Central memory CD8-positive, alpha-beta T cell (primary cell): Measurements from ENCODE around the gene PRCD.

Experiments used
- ATAC-seq: fragments of 150-1000 bp; cut with Tn5 transposase; replicated peaks from 2 replicates; pipeline ENCODE4 v1.10.0; 2022; ENCODE audit warnings: mild to moderate bottlenecking, moderate FRiP score, moderate number of reproducible peaks; ENCODE audit not compliant: poor library complexity, severe bottlenecking; ENCODE audit errors: extremely low read depth
- DNase-seq, 2 donors: peaks; one replicate each; pipeline ENCODE4 v3.0.0; 2021; ENCODE audit warnings: low spot score in 2 of 2
- H3K27ac Mint-ChIP-seq: one replicate; pipeline ENCODE4 v1.8.0; 2022; ENCODE audit warnings: low read depth, mild to moderate bottlenecking, moderate library complexity, mixed read lengths
- H3K27me3 Mint-ChIP-seq: one replicate; pipeline ENCODE4 v1.8.0; 2022; ENCODE audit warnings: mixed read lengths
- H3K36me3 Mint-ChIP-seq: one replicate; pipeline ENCODE4 v1.8.0; 2022; ENCODE audit warnings: mild to moderate bottlenecking, moderate library complexity, mixed read lengths; ENCODE audit not compliant: insufficient read depth
- H3K4me1 Mint-ChIP-seq: one replicate; pipeline ENCODE4 v1.8.0; 2022; ENCODE audit warnings: mixed read lengths
- H3K4me3 Mint-ChIP-seq: one replicate; pipeline ENCODE4 v1.8.0; 2022; ENCODE audit warnings: mild to moderate bottlenecking, moderate library complexity, mixed read lengths
- H3K9me3 Mint-ChIP-seq: one replicate; pipeline ENCODE4 v1.8.0; 2022; ENCODE audit warnings: mixed read lengths

Gene PRCD

GRCh38 chr17:76570877-76571471 is 31.1 kb downstream of the PRCD start:
- Mint-ChIP-seq H3K4me1 (peaks cover 28% of the 10 kb centered on the region), H3K36me3 (peaks cover 9% of the 10 kb centered on the region), H3K9me3 (no peaks in the 10 kb centered on the region), H3K27ac (no peak overlapping the region), H3K27me3 (no peaks in the 10 kb centered on the region), H3K4me3 (no peak overlapping the region)
- DNase-seq: no peak
- no peak for ATAC-seq

- H3K4me3 Mint-ChIP-seq: no peak overlapping the region
- H3K27me3 Mint-ChIP-seq: no peaks in the 10 kb centered on the region
- ATAC-seq (no peak), DNase-seq (no peak)
- peaks cover 15% of the 10 kb centered on the region for H3K4me1 Mint-ChIP-seq
- no peaks in the 10 kb centered on the region for H3K9me3 Mint-ChIP-seq
- H3K27ac Mint-ChIP-seq: no peak overlapping the region
- peaks cover 2% of the 10 kb centered on the region for H3K36me3 Mint-ChIP-seq
These were observed 32.5 kb downstream of the PRCD start for GRCh38 chr17:76572201-76572910.

GRCh38 chr17:76573096-76573495 is 33.3 kb downstream of the PRCD start:
- Mint-ChIP-seq H3K36me3 (peaks cover 2% of the 10 kb centered on the region), H3K27me3 (no peaks in the 10 kb centered on the region), H3K4me3 (no peak overlapping the region), H3K27ac (peak overlapping the region; percentile 75), H3K9me3 (no peaks in the 10 kb centered on the region), H3K4me1 (peaks cover 8% of the 10 kb centered on the region)
- DNase-seq (no peak), ATAC-seq (no peak)

GRCh38 chr17:76574166-76574565 is 34.3 kb downstream of the PRCD start:
- Mint-ChIP-seq H3K4me3 (no peak overlapping the region), H3K4me1 (no peaks in the 10 kb centered on the region), H3K36me3 (peaks cover 2% of the 10 kb centered on the region), H3K27ac (peak overlapping the region; percentile 75), H3K9me3 (no peaks in the 10 kb centered on the region), H3K27me3 (no peaks in the 10 kb centered on the region)
- DNase-seq (no peak), ATAC-seq (no peak)

- Mint-ChIP-seq H3K27ac (no peak overlapping the region), H3K9me3 (no peaks in the 10 kb centered on the region), H3K27me3 (no peaks in the 10 kb centered on the region), H3K36me3 (no peaks in the 10 kb centered on the region), H3K4me3 (no peak overlapping the region), H3K4me1 (no peaks in the 10 kb centered on the region)
- no peak for DNase-seq
- ATAC-seq: no peak
These were observed 35.7 kb downstream of the PRCD start for GRCh38 chr17:76575570-76575969.

GRCh38 chr17:76576189-76576588 is 36.3 kb downstream of the PRCD start:
- Mint-ChIP-seq H3K36me3 (no peaks in the 10 kb centered on the region), H3K4me1 (no peaks in the 10 kb centered on the region), H3K27me3 (no peaks in the 10 kb centered on the region), H3K9me3 (no peaks in the 10 kb centered on the region), H3K27ac (no peak overlapping the region), H3K4me3 (no peak overlapping the region)
- no peak for ATAC-seq
- DNase-seq: no peak

GRCh38 chr17:76577876-76578275 is 38.0 kb downstream of the PRCD start:
- no peaks in the 10 kb centered on the region for H3K36me3 Mint-ChIP-seq

GRCh38 chr17:76578376-76578775 is 38.5 kb downstream of the PRCD start:
- Mint-ChIP-seq H3K4me3 (no peak overlapping the region), H3K36me3 (no peaks in the 10 kb centered on the region), H3K4me1 (no peaks in the 10 kb centered on the region), H3K9me3 (no peaks in the 10 kb centered on the region), H3K27me3 (no peaks in the 10 kb centered on the region), H3K27ac (no peak overlapping the region)
- DNase-seq: no peak
- no peak for ATAC-seq

More at GRCh38 chr17:76577876-76578275, 38.0 kb downstream of the PRCD start:
- Mint-ChIP-seq H3K9me3 (no peaks in the 10 kb centered on the region), H3K4me1 (no peaks in the 10 kb centered on the region), H3K27me3 (no peaks in the 10 kb centered on the region), H3K4me3 (no peak overlapping the region), H3K27ac (no peak overlapping the region)
- ATAC-seq (no peak), DNase-seq (no peak)

- Mint-ChIP-seq H3K27ac (no peak overlapping the region), H3K36me3 (no peaks in the 10 kb centered on the region), H3K27me3 (no peaks in the 10 kb centered on the region), H3K4me3 (no peak overlapping the region), H3K4me1 (no peaks in the 10 kb centered on the region), H3K9me3 (no peaks in the 10 kb centered on the region)
- no peak for ATAC-seq
- no peak for DNase-seq
These were observed 39.4 kb downstream of the PRCD start for GRCh38 chr17:76579281-76579680.

- H3K4me3 Mint-ChIP-seq: no peak overlapping the region
- ATAC-seq: no peak
- H3K36me3 Mint-ChIP-seq: no peaks in the 10 kb centered on the region
These were observed 41.7 kb downstream of the PRCD start for GRCh38 chr17:76581515-76581914.

GRCh38 chr17:76582660-76583059 is 42.8 kb downstream of the PRCD start:
- ATAC-seq (no peak), DNase-seq (no peak)
- Mint-ChIP-seq H3K4me1 (peaks cover 10% of the 10 kb centered on the region), H3K27ac (no peak overlapping the region), H3K4me3 (no peak overlapping the region), H3K9me3 (no peaks in the 10 kb centered on the region), H3K36me3 (no peaks in the 10 kb centered on the region), H3K27me3 (peaks cover 12% of the 10 kb centered on the region)

More at GRCh38 chr17:76581515-76581914, 41.7 kb downstream of the PRCD start:
- DNase-seq: no peak
- H3K4me1 Mint-ChIP-seq: peaks cover 6% of the 10 kb centered on the region
- no peaks in the 10 kb centered on the region for H3K9me3 Mint-ChIP-seq
- H3K27ac Mint-ChIP-seq: no peak overlapping the region
- peaks cover under 1% of the 10 kb centered on the region for H3K27me3 Mint-ChIP-seq

GRCh38 chr17:76584427-76585032 is 44.7 kb downstream of the PRCD start:
- no peak for ATAC-seq
- Mint-ChIP-seq H3K4me1 (peaks cover 10% of the 10 kb centered on the region), H3K27me3 (peaks cover 31% of the 10 kb centered on the region), H3K27ac (no peak overlapping the region), H3K9me3 (no peaks in the 10 kb centered on the region), H3K4me3 (peak overlapping the region; percentile 74), H3K36me3 (no peaks in the 10 kb centered on the region)
- no peak for DNase-seq
